ENCODE data around the gene RBFOX2.

The RBFOX2 gene

DNA sequence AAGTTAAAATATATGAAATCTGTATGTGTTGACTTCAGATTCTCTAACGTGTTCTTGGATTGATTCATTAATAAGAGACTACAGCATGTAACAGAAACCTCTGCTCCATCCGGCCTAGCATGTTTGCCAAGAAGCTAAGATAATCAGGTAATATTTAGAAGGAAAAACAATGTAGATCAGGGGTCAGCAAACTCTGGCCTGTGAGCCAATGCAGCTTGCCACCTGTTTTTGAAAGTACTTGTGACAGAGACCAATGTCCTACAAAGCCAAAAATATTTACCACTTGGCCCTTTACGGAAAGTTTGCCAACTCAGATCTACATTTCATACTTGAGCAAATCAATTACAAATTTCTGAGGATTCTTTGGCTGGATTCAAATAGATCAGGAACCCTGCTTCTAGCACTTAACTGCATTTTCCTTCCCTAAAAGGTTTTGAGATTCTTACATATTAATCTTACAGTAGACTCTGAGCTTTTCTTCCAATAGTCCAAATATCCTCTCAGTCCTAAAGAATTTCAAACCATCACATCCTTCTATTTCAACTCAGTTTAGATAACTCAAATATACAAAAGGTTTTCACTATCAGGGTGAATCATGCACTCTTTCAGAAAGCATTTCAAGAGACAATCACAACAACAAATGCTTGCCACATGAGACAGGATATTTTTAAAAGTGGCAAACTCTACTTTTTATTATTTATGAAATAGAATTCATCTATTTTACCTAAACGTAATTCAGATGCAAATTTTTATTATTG is 281.5 kb downstream of the RBFOX2 start:
- DNase-seq (ENCODE audit: low read depth), result no peak
- H3K4me3 ChIP-seq (ENCODE audit: control insufficient read depth, low read depth, low read length), result no peak overlapping the region
- TF ChIP-seq, protein P1, sequence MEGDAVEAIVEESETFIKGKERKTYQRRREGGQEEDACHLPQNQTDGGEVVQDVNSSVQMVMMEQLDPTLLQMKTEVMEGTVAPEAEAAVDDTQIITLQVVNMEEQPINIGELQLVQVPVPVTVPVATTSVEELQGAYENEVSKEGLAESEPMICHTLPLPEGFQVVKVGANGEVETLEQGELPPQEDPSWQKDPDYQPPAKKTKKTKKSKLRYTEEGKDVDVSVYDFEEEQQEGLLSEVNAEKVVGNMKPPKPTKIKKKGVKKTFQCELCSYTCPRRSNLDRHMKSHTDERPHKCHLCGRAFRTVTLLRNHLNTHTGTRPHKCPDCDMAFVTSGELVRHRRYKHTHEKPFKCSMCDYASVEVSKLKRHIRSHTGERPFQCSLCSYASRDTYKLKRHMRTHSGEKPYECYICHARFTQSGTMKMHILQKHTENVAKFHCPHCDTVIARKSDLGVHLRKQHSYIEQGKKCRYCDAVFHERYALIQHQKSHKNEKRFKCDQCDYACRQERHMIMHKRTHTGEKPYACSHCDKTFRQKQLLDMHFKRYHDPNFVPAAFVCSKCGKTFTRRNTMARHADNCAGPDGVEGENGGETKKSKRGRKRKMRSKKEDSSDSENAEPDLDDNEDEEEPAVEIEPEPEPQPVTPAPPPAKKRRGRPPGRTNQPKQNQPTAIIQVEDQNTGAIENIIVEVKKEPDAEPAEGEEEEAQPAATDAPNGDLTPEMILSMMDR (conservative IDR thresholded peaks at IDR 0.05; ENCODE audit: control insufficient read depth, insufficient read depth, low read depth, low read length), result no peak

DNA sequence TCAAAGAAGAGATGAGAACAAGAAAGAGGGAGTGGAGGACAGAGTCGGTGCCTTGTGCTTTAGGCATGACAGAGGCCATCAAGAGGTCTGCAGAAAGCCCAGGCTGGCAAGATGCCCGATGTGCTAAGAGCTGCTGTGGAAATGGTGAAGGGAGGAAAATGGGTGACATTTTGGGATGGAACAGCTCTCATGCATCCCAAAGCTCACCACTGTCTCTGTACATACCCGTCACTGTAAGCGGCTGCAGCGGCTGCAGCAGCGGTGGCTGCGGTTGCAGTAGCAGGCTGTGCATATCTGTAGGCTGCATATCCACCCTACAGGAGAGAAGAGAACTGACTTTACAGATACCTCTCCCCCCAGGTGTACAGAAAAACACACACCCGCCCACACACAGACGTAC is 282.4 kb downstream of the RBFOX2 start:
- no peak overlapping the region for H3K4me3 ChIP-seq (ENCODE audit: control insufficient read depth, low read depth, low read length)
- no peak for DNase-seq (ENCODE audit: low read depth)
- TF ChIP-seq, protein P1 (conservative IDR thresholded peaks at IDR 0.05; ENCODE audit: control insufficient read depth, insufficient read depth, low read depth, low read length), result no peak

DNA sequence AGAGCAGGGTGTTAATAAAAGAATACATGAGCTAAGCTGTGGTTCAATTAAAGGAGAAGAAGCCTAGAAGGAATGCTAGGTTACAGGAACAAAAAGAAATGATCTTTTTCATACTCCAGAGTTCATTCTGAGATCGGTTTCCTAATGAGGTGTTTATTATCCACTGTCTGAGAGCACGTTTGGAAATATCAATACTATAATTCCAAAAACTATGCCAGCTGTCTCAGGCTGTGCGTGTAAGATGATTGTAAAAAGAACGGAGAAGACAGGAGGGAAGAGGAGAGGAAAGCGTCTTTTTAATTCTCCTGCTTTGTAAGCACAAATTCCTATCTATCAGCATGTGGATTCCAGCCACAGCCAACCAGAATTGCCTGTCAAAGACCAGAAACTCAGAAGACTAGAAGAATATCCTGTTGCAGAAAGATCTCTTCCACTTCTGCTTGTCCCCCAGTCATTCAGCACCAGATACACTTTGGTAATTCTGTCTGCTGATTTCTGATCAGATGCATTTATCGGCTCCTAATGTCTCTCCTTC is 285.2 kb downstream of the RBFOX2 start:
- TF ChIP-seq, protein P1 (conservative IDR thresholded peaks at IDR 0.05; ENCODE audit: control insufficient read depth, insufficient read depth, low read depth, low read length), result no peak
- peak; percentile 29 for DNase-seq (ENCODE audit: low read depth)
- H3K4me3 ChIP-seq (ENCODE audit: control insufficient read depth, low read depth, low read length), result no peak overlapping the region

DNA sequence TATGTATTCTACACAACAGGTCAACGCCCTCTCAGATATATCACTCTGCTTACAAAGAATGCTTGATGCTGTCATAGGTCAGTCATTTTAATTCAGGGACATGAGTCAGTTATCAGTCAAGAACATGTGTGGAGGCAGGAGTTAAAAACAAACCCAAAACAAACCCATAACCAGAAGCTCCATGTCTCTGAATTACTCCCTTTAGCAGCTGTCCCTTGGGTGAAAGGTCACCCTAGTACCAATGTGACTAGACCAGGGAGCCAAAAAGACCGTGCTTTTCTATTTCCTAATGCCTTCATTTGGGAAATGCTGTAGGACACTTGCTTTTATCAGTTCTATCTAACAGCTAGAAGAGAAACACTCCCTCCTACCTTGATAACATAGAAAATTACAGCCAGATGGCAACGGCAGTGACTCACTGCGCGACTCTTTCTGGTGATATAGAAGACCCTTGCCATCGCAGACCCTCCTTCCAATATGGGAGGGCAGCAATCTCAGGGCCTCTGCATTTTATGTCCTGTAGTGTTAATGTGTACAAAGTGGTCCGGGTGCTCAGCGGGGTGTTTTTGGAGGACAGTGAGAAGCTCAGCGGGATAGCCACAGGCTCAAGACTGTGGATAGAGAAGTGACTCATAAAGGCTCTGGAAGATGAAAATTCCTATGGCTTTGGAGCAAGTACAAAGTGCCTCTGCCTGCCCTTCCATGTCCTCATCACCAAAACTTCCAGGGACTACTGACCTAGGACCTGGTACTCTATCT is 286.1 kb downstream of the RBFOX2 start:
- TF ChIP-seq, protein P1 (conservative IDR thresholded peaks at IDR 0.05; ENCODE audit: control insufficient read depth, insufficient read depth, low read depth, low read length), result no peak
- DNase-seq (ENCODE audit: low read depth), result peak; percentile 91
- H3K4me3 ChIP-seq (ENCODE audit: control insufficient read depth, low read depth, low read length), result no peak overlapping the region

DNA sequence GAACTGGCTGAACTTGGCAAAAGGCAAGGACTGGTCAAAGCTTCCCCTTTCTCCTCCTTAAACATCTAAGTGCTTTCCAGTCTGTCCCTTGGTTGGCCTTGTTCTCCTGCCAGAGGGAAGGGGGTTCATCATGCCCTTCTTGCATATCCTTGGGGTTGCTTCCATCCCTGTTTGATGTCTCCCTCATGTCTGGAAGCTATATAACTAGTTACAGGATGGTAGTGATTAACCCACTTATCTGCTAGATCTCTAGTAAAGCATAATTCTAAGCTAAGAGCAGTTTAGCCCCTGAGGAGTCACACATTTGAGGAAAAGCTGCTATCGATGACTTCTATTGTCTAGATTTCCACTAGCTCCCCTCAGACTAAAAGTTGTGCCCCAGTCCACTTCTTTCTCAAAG is 288.0 kb downstream of the RBFOX2 start:
- TF ChIP-seq, protein P1 (conservative IDR thresholded peaks at IDR 0.05; ENCODE audit: control insufficient read depth, insufficient read depth, low read depth, low read length), result no peak
- DNase-seq (ENCODE audit: low read depth), result no peak
- H3K4me3 ChIP-seq (ENCODE audit: control insufficient read depth, low read depth, low read length), result no peak overlapping the region

DNA sequence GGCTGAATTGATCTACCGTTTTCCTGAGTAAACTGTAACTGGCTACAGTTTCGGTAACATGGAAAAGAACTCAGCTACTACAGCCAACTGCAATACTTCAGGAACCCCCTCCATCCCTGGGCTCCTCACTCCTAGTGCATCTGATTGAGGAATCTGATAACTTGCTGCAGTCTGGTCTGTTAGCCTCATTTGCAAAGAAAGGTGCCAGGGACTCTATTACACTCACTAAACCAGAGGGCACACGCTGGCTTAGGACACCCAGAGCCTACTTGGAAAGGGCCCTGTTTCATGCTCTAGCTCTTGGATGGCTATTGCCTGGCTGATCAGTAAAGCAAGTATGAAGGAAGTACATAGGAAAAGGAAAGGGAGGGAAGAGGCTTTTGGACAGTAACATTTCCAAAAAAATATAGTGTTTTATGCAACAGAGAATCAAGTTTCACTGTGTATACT is 288.7 kb downstream of the RBFOX2 start:
- TF ChIP-seq, protein P1 (conservative IDR thresholded peaks at IDR 0.05; ENCODE audit: control insufficient read depth, insufficient read depth, low read depth, low read length), result no peak
- DNase-seq (ENCODE audit: low read depth), result no peak
- no peak overlapping the region for H3K4me3 ChIP-seq (ENCODE audit: control insufficient read depth, low read depth, low read length)
